ENCODE measurements around the gene ARID1B.

- TF ChIP-seq, protein P1, sequence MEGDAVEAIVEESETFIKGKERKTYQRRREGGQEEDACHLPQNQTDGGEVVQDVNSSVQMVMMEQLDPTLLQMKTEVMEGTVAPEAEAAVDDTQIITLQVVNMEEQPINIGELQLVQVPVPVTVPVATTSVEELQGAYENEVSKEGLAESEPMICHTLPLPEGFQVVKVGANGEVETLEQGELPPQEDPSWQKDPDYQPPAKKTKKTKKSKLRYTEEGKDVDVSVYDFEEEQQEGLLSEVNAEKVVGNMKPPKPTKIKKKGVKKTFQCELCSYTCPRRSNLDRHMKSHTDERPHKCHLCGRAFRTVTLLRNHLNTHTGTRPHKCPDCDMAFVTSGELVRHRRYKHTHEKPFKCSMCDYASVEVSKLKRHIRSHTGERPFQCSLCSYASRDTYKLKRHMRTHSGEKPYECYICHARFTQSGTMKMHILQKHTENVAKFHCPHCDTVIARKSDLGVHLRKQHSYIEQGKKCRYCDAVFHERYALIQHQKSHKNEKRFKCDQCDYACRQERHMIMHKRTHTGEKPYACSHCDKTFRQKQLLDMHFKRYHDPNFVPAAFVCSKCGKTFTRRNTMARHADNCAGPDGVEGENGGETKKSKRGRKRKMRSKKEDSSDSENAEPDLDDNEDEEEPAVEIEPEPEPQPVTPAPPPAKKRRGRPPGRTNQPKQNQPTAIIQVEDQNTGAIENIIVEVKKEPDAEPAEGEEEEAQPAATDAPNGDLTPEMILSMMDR (IDR thresholded peaks at IDR 0.05; ENCODE audit: insufficient read depth, low read length, poor library complexity, severe bottlenecking): no peak
- no peak for TF ChIP-seq EZH2phosphoT487 (conservative IDR thresholded peaks at IDR 0.05; ENCODE audit: low read length)
These were observed 108.4 kb downstream of the ARID1B start for GRCh38 chr6:156885562-156885961.
